Osteocyte (in vitro differentiated cells): ENCODE measurements around the gene EHHADH. TPM values are rescaled to one million over a fixed set of nuclear protein-coding genes. Genes with fewer than 3 reads are reported as not detected.

Source experiments
- DNase-seq: peaks from one replicate; pipeline ENCODE4 v3.0.0; 2021; ENCODE audit warnings: mixed read lengths; ENCODE audit not compliant: unreplicated experiment; ENCODE audit errors: extremely low spot score
- H3K27ac Mint-ChIP-seq: one replicate; pipeline ENCODE4 v1.8.0; 2021; ENCODE audit warnings: mild to moderate bottlenecking, mixed read lengths; ENCODE audit not compliant: unreplicated experiment
- H3K27me3 Mint-ChIP-seq: one replicate; pipeline ENCODE4 v1.8.0; 2021; ENCODE audit warnings: mixed read lengths; ENCODE audit not compliant: unreplicated experiment
- H3K36me3 Mint-ChIP-seq: one replicate; pipeline ENCODE4 v1.8.0; 2021; ENCODE audit warnings: mixed read lengths; ENCODE audit not compliant: unreplicated experiment
- H3K4me1 Mint-ChIP-seq: one replicate; pipeline ENCODE4 v1.8.0; 2021; ENCODE audit warnings: mixed read lengths; ENCODE audit not compliant: unreplicated experiment
- H3K4me3 Mint-ChIP-seq: one replicate; pipeline ENCODE4 v1.8.0; 2021; ENCODE audit warnings: mild to moderate bottlenecking, moderate library complexity, mixed read lengths; ENCODE audit not compliant: unreplicated experiment
- H3K9me3 Mint-ChIP-seq: one replicate; pipeline ENCODE4 v1.8.0; 2021; ENCODE audit warnings: mixed read lengths; ENCODE audit not compliant: unreplicated experiment
- CTCF ChIP-seq: fragments of 200-600 bp; sonication (generic); IDR thresholded peaks from 2 replicates; pipeline ENCODE4 v1.5.0; 2021; ENCODE audit warnings: antibody characterized with exemption, mild to moderate bottlenecking, moderate library complexity
- total RNA-seq: library from RNA; stranded (reverse); gene quantifications from 2 replicates; pipeline ENCODE4 v1.2.1, GENCODE V29; 2021

EHHADH gene
- total RNA-seq, 1 donor from 2014 or later = 1.2 TPM

GRCh38 chr3:185207931-185208746, 45.7 kb downstream of the EHHADH start:
- TF ChIP-seq CTCF = no peak
- H3K4me3 Mint-ChIP-seq = no peak overlapping the region
- H3K27ac Mint-ChIP-seq = no peak overlapping the region
- peaks cover 7% of the 10 kb centered on the region for H3K27me3 Mint-ChIP-seq
- no peaks in the 10 kb centered on the region for H3K36me3 Mint-ChIP-seq
- no peak for DNase-seq
- H3K9me3 Mint-ChIP-seq = no peaks in the 10 kb centered on the region
- H3K4me1 Mint-ChIP-seq = no peaks in the 10 kb centered on the region

- TF ChIP-seq CTCF = no peak
- Mint-ChIP-seq H3K36me3 (no peaks in the 10 kb centered on the region), H3K4me1 (no peaks in the 10 kb centered on the region), H3K4me3 (no peak overlapping the region), H3K9me3 (no peaks in the 10 kb centered on the region), H3K27me3 (peaks cover 7% of the 10 kb centered on the region), H3K27ac (no peak overlapping the region)
- DNase-seq = no peak
Observed at GRCh38 chr3:185207481-185207880, 46.4 kb downstream of the EHHADH start.

- Mint-ChIP-seq H3K4me3 (no peak overlapping the region), H3K4me1 (peaks cover 1% of the 10 kb centered on the region), H3K27me3 (peaks cover 4% of the 10 kb centered on the region), H3K27ac (no peak overlapping the region), H3K9me3 (no peaks in the 10 kb centered on the region), H3K36me3 (no peaks in the 10 kb centered on the region)
- no peak for TF ChIP-seq CTCF
- no peak for DNase-seq
Observed at GRCh38 chr3:185205865-185206264, 48.0 kb downstream of the EHHADH start.

GRCh38 chr3:185204894-185205293, 49.0 kb downstream of the EHHADH start:
- Mint-ChIP-seq H3K27ac (no peak overlapping the region), H3K9me3 (no peaks in the 10 kb centered on the region), H3K27me3 (peaks cover 4% of the 10 kb centered on the region), H3K36me3 (no peaks in the 10 kb centered on the region), H3K4me3 (no peak overlapping the region), H3K4me1 (peaks cover 7% of the 10 kb centered on the region)
- DNase-seq = no peak
- TF ChIP-seq CTCF = no peak

- Mint-ChIP-seq H3K4me1 (peaks cover 7% of the 10 kb centered on the region), H3K4me3 (no peak overlapping the region), H3K36me3 (no peaks in the 10 kb centered on the region), H3K9me3 (no peaks in the 10 kb centered on the region), H3K27ac (no peak overlapping the region), H3K27me3 (no peaks in the 10 kb centered on the region)
- no peak for DNase-seq
- TF ChIP-seq CTCF = no peak
Observed at GRCh38 chr3:185200639-185201038, 53.2 kb downstream of the EHHADH start.
